Lower lobe of right lung (tissue), 2 donors: ENCODE measurements around the gene WFDC1. TPM values are rescaled to one million over a fixed set of nuclear protein-coding genes. Genes with fewer than 3 reads are reported as not detected.

Source experiments
- ATAC-seq, 2 donors: fragments of 200-7000 bp; cut with Tn5 transposase; one replicate each; pipeline ENCODE4 v1.9.1; 2020 to 2022; ENCODE audit warnings: mild to moderate bottlenecking in 2 of 2, moderate library complexity in 2 of 2
- DNase-seq: peaks from one replicate; pipeline ENCODE4 v3.0.0-alpha.2; 2020
- H3K27ac ChIP-seq: fragments of 200-600 bp; one replicate; pipeline ENCODE4 v1.8.0; 2022
- H3K27me3 ChIP-seq: fragments of 200-600 bp; one replicate; pipeline ENCODE4 v1.8.0; 2022; ENCODE audit warnings: low read depth
- H3K36me3 ChIP-seq: fragments of 200-600 bp; one replicate; pipeline ENCODE4 v1.8.0; 2022; ENCODE audit warnings: mild to moderate bottlenecking
- H3K4me1 ChIP-seq: fragments of 200-600 bp; one replicate; pipeline ENCODE4 v1.8.0; 2022
- H3K4me3 ChIP-seq: fragments of 200-600 bp; one replicate; pipeline ENCODE4 v1.8.0; 2022; ENCODE audit warnings: mild to moderate bottlenecking
- H3K9me3 ChIP-seq: fragments of 200-600 bp; one replicate; pipeline ENCODE4 v1.8.0; 2022
- CTCF ChIP-seq: fragments of 200-600 bp; IDR thresholded peaks from one replicate; pipeline ENCODE4 v1.8.0; 2022; ENCODE audit warnings: antibody characterized with exemption, mild to moderate bottlenecking
- intact Hi-C: fragments of 100-400 bp; cut with DNase I; formaldehyde crosslinking; loops from one replicate; pipeline ENCODE4 v1.11.0; 2022
- total RNA-seq: library from RNA; stranded (reverse); fragmentation: NEBNext Ultra II Directional; extraction: Animal tissue kit (Norgen Biotek cat#: 25700); gene quantifications from one replicate; pipeline ENCODE4 v1.2.1, GENCODE V29; 2021
- donor health status: DM: no; HTN: yes; CAD: no; lungs with severe emphysema.

The WFDC1 gene
- total RNA-seq, 1 donor from 2014 or later, result 18.0 TPM

GRCh38 chr16:84283314-84284153 is 11.1 kb upstream of the WFDC1 start:
- Histone ChIP-seq H3K27ac (peak overlapping the region; percentile 75), H3K9me3 (no peaks in the 10 kb centered on the region), H3K27me3 (no peaks in the 10 kb centered on the region), H3K4me1 (peaks cover 32% of the 10 kb centered on the region), H3K4me3 (no peak overlapping the region), H3K36me3 (no peaks in the 10 kb centered on the region)
- ATAC-seq, result no peak
- intact Hi-C loops, result no loop called here
- no peak for DNase-seq
- no peak for TF ChIP-seq CTCF

GRCh38 chr16:84284154-84284722 is 10.4 kb upstream of the WFDC1 start:
- DNase-seq, result peak; percentile 59
- Histone ChIP-seq H3K9me3 (no peaks in the 10 kb centered on the region), H3K4me1 (peaks cover 32% of the 10 kb centered on the region), H3K27ac (peak overlapping the region; percentile 75), H3K36me3 (no peaks in the 10 kb centered on the region), H3K4me3 (no peak overlapping the region), H3K27me3 (no peaks in the 10 kb centered on the region)
- ATAC-seq, result peak; percentile 74 to 77
- intact Hi-C loops, result no loop called here
- TF ChIP-seq CTCF, result no peak

- H3K27ac ChIP-seq, result peak overlapping the region; percentile 75
- TF ChIP-seq CTCF, result no peak
- no peak overlapping the region for H3K4me3 ChIP-seq
- intact Hi-C loops, result no loop called here
- DNase-seq (peak; percentile 75), ATAC-seq (peak; percentile 59 to 74)
- no peaks in the 10 kb centered on the region for H3K9me3 ChIP-seq
- H3K4me1 ChIP-seq, result peaks cover 32% of the 10 kb centered on the region
- H3K27me3 ChIP-seq, result no peaks in the 10 kb centered on the region
- no peaks in the 10 kb centered on the region for H3K36me3 ChIP-seq
These were observed 8.0 kb upstream of the WFDC1 start for GRCh38 chr16:84286578-84287240.

GRCh38 chr16:84288902-84289301 is 5.8 kb upstream of the WFDC1 start:
- H3K27ac ChIP-seq, result no peak overlapping the region
- no peak overlapping the region for H3K4me3 ChIP-seq
- H3K27me3 ChIP-seq, result peaks cover under 1% of the 10 kb centered on the region
- peaks cover 29% of the 10 kb centered on the region for H3K4me1 ChIP-seq
- H3K36me3 ChIP-seq, result no peaks in the 10 kb centered on the region
- TF ChIP-seq CTCF, result no peak
- intact Hi-C loops, result no loop called here
- no peaks in the 10 kb centered on the region for H3K9me3 ChIP-seq
- ATAC-seq (no peak), DNase-seq (no peak)

- DNase-seq (no peak), ATAC-seq (no peak)
- H3K27me3 ChIP-seq, result peaks cover 6% of the 10 kb centered on the region
- no peaks in the 10 kb centered on the region for H3K36me3 ChIP-seq
- no peaks in the 10 kb centered on the region for H3K9me3 ChIP-seq
- no peak overlapping the region for H3K4me3 ChIP-seq
- H3K27ac ChIP-seq, result no peak overlapping the region
- intact Hi-C loops, result no loop called here
- peaks cover 24% of the 10 kb centered on the region for H3K4me1 ChIP-seq
- no peak for TF ChIP-seq CTCF
These were observed 3.5 kb upstream of the WFDC1 start for GRCh38 chr16:84291226-84291625.
